ENCODE measurements around the gene VAC14. TPM values are rescaled to one million over a fixed set of nuclear protein-coding genes. Genes with fewer than 3 reads are reported as not detected.

The VAC14 gene
- total and polyA plus RNA-seq, 2 experiments from 2014 or later = 42.3 to 77.7 TPM

DNA sequence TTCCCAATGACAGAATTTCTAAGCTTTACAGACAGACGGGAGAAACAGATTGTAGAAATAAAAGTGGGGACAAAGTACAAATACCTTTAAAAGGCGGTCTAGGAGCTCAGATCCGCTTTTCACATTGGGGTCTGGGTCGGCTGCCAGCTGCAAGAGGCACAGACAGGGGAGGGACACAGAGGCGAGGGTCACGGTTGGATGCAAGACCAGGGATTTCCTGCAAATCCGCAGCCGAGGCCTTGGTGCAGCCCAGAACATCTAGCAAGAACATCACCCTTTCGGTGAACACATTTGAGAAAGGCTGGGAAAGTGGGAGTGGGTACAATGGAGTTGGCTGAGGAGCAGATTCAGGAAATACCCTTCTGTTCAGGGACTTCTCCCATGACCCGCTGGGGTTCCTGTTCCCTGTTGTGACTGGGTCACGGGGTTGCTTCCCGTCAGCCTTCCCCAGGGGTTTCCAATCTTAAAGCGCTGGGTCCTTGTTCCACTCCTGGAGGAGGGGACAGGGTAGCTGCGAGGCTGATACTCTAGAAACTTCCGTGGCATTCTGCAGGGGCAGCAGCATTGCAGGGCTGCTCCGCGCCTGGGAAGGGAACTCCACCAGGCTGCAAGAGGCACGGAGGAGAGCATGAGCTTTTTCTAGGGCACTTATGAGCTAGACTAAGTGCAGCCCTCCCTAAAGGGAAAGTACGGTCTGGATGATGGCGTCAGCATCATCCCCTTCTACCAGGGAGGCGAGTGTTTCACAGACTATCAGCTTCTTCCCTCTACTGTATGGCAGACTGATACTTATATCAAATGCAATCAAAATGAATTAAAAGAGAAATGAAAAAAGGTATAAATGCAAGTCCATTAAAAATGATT, 16.0 kb downstream of the VAC14 start:
- no peak overlapping the region for H2AFZ ChIP-seq
- Mint-ChIP-seq H3K27ac (no peak overlapping the region), H3K4me1 (peaks cover 9% of the 10 kb centered on the region; the same call in 2 of the 3 replicates), H3K36me3 (ENCODE audit: low read depth) (peaks cover 55% of the 10 kb centered on the region), H3K4me3 (no peak overlapping the region), H3K9me3 (no peaks in the 10 kb centered on the region; the same call in 2 of the 3 replicates), H3K27me3 (ENCODE audit: insufficient read depth, low read depth, poor library complexity) (peaks cover 19% of the 10 kb centered on the region)
- H4K20me1 ChIP-seq (replicated peaks; ENCODE audit: insufficient read depth) = peaks cover 15% of the 10 kb centered on the region
- no peaks in the 10 kb centered on the region for H3K9me2 ChIP-seq (ENCODE audit: insufficient read depth)
- no peaks in the 10 kb centered on the region for H3K4me1 ChIP-seq (ENCODE audit: insufficient read depth)
- H3K27me3 ChIP-seq (ENCODE audit: insufficient read depth) = no peaks in the 10 kb centered on the region
- ATAC-seq = no peak
- no peaks in the 10 kb centered on the region for H3F3A ChIP-seq (replicated peaks; ENCODE audit: low read depth)
- DNase-seq (ENCODE audit: low spot score) = no peak
- H3K27ac ChIP-seq (ENCODE audit: low read depth) = no peak overlapping the region
- peaks cover 18% of the 10 kb centered on the region; the same call in 1 of the 2 replicates for H3K36me3 ChIP-seq (ENCODE audit: insufficient read depth)
- H3K4me3 ChIP-seq = no peak overlapping the region
- no peak for TF ChIP-seq ZNF331 (CRISPR knock-in tag; IDR thresholded peaks at IDR 0.05; ENCODE audit: low read depth)
- TF ChIP-seq, protein P1, sequence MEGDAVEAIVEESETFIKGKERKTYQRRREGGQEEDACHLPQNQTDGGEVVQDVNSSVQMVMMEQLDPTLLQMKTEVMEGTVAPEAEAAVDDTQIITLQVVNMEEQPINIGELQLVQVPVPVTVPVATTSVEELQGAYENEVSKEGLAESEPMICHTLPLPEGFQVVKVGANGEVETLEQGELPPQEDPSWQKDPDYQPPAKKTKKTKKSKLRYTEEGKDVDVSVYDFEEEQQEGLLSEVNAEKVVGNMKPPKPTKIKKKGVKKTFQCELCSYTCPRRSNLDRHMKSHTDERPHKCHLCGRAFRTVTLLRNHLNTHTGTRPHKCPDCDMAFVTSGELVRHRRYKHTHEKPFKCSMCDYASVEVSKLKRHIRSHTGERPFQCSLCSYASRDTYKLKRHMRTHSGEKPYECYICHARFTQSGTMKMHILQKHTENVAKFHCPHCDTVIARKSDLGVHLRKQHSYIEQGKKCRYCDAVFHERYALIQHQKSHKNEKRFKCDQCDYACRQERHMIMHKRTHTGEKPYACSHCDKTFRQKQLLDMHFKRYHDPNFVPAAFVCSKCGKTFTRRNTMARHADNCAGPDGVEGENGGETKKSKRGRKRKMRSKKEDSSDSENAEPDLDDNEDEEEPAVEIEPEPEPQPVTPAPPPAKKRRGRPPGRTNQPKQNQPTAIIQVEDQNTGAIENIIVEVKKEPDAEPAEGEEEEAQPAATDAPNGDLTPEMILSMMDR (conservative IDR thresholded peaks at IDR 0.05; ENCODE audit: low read depth in 2 of 2) = no peak
- no peak for TF ChIP-seq POLR2AphosphoS5 (IDR thresholded peaks at IDR 0.05; ENCODE audit: low read depth)
- TF ChIP-seq, protein P2, sequence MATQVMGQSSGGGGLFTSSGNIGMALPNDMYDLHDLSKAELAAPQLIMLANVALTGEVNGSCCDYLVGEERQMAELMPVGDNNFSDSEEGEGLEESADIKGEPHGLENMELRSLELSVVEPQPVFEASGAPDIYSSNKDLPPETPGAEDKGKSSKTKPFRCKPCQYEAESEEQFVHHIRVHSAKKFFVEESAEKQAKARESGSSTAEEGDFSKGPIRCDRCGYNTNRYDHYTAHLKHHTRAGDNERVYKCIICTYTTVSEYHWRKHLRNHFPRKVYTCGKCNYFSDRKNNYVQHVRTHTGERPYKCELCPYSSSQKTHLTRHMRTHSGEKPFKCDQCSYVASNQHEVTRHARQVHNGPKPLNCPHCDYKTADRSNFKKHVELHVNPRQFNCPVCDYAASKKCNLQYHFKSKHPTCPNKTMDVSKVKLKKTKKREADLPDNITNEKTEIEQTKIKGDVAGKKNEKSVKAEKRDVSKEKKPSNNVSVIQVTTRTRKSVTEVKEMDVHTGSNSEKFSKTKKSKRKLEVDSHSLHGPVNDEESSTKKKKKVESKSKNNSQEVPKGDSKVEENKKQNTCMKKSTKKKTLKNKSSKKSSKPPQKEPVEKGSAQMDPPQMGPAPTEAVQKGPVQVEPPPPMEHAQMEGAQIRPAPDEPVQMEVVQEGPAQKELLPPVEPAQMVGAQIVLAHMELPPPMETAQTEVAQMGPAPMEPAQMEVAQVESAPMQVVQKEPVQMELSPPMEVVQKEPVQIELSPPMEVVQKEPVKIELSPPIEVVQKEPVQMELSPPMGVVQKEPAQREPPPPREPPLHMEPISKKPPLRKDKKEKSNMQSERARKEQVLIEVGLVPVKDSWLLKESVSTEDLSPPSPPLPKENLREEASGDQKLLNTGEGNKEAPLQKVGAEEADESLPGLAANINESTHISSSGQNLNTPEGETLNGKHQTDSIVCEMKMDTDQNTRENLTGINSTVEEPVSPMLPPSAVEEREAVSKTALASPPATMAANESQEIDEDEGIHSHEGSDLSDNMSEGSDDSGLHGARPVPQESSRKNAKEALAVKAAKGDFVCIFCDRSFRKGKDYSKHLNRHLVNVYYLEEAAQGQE (IDR thresholded peaks at IDR 0.05; ENCODE audit: unreplicated experiment) = no peak
- TF ChIP-seq ZNF114 (CRISPR knock-in tag; IDR thresholded peaks at IDR 0.05) = no peak
- peaks cover 5% of the 10 kb centered on the region for H3K79me2 ChIP-seq (replicated peaks; ENCODE audit: insufficient read depth)
- H3K4me2 ChIP-seq = no peak overlapping the region

DNA sequence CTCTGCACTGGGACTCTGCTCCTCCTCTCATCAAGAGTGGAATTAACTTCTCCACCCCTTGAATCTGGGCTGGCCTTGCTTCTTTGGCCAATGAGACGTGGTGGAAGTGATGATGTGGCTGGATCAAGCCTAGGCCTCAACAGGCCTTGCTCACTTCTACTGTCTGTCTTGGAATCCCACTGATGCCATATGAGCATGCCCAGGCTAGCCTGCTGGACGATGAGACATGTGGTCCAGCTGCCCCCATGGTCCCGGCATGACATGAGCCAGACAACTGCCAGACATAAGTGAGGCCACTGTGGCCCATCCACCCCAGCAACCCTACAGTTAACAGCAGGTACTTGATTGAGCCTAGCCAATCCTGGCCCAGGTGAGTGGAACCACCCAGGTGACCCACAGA, 18.7 kb downstream of the VAC14 start:
- no peak overlapping the region for H3K27ac Mint-ChIP-seq
- H3K36me3 Mint-ChIP-seq (ENCODE audit: low read depth) = peaks cover 76% of the 10 kb centered on the region
- Histone ChIP-seq H3K4me2 (no peak overlapping the region), H3K79me2 (replicated peaks; ENCODE audit: insufficient read depth) (no peaks in the 10 kb centered on the region), H3K4me1 (ENCODE audit: insufficient read depth) (0 out of 2 replicates have a peak, but pooled peaks cover 3% of the 10 kb centered on the region), H3K9me2 (ENCODE audit: insufficient read depth) (no peaks in the 10 kb centered on the region), H4K20me1 (replicated peaks; ENCODE audit: insufficient read depth) (peaks cover 7% of the 10 kb centered on the region; the same call in 1 of the 2 replicates), H2AFZ (no peak overlapping the region), H3K27me3 (ENCODE audit: insufficient read depth) (no peaks in the 10 kb centered on the region), H3K27ac (ENCODE audit: low read depth) (no peak overlapping the region), H3K4me3 (no peak overlapping the region), H3F3A (replicated peaks; ENCODE audit: low read depth) (no peaks in the 10 kb centered on the region), H3K36me3 (ENCODE audit: insufficient read depth) (peaks cover 20% of the 10 kb centered on the region; the same call in 1 of the 2 replicates)
- H3K27me3 Mint-ChIP-seq (ENCODE audit: insufficient read depth, low read depth, poor library complexity) = peaks cover 21% of the 10 kb centered on the region
- H3K9me3 Mint-ChIP-seq = peaks cover 3% of the 10 kb centered on the region; the same call in 2 of the 3 replicates
- DNase-seq (ENCODE audit: low spot score) = no peak
- H3K4me1 Mint-ChIP-seq = peaks cover 5% of the 10 kb centered on the region; the same call in 1 of the 3 replicates
- no peak overlapping the region for H3K4me3 Mint-ChIP-seq
- ATAC-seq = no peak
- TF ChIP-seq CREB1 (CRISPR knock-in tag; IDR thresholded peaks at IDR 0.05; ENCODE audit: low read depth) (no peak), ZNF114 (CRISPR knock-in tag; IDR thresholded peaks at IDR 0.05) (no peak), EZH2phosphoT487 (IDR thresholded peaks at IDR 0.05; ENCODE audit: unreplicated experiment) (no peak), STAT1 (IDR thresholded peaks at IDR 0.05; ENCODE audit: unreplicated experiment) (no peak), JUNB (IDR thresholded peaks at IDR 0.05; ENCODE audit: unreplicated experiment) (no peak), NANOG (IDR thresholded peaks at IDR 0.05; ENCODE audit: borderline replicate concordance) (no peak), EZH2 (IDR thresholded peaks at IDR 0.05; ENCODE audit: low read depth, unreplicated experiment) (no peak), POLR2AphosphoS5 (IDR thresholded peaks at IDR 0.05; ENCODE audit: low read depth) (no peak)
- TF ChIP-seq, protein P3, sequence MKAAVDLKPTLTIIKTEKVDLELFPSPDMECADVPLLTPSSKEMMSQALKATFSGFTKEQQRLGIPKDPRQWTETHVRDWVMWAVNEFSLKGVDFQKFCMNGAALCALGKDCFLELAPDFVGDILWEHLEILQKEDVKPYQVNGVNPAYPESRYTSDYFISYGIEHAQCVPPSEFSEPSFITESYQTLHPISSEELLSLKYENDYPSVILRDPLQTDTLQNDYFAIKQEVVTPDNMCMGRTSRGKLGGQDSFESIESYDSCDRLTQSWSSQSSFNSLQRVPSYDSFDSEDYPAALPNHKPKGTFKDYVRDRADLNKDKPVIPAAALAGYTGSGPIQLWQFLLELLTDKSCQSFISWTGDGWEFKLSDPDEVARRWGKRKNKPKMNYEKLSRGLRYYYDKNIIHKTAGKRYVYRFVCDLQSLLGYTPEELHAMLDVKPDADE (IDR thresholded peaks at IDR 0.05) = no peak

Measured in GM23338 (cell line).